ENCODE data around the gene ATXN7L1. TPM values are rescaled to one million over a fixed set of nuclear protein-coding genes. Genes with fewer than 3 reads are reported as not detected.

ATXN7L1 gene
- total RNA-seq, 1 donor from 2014 or later, result 16.2 TPM

DNA sequence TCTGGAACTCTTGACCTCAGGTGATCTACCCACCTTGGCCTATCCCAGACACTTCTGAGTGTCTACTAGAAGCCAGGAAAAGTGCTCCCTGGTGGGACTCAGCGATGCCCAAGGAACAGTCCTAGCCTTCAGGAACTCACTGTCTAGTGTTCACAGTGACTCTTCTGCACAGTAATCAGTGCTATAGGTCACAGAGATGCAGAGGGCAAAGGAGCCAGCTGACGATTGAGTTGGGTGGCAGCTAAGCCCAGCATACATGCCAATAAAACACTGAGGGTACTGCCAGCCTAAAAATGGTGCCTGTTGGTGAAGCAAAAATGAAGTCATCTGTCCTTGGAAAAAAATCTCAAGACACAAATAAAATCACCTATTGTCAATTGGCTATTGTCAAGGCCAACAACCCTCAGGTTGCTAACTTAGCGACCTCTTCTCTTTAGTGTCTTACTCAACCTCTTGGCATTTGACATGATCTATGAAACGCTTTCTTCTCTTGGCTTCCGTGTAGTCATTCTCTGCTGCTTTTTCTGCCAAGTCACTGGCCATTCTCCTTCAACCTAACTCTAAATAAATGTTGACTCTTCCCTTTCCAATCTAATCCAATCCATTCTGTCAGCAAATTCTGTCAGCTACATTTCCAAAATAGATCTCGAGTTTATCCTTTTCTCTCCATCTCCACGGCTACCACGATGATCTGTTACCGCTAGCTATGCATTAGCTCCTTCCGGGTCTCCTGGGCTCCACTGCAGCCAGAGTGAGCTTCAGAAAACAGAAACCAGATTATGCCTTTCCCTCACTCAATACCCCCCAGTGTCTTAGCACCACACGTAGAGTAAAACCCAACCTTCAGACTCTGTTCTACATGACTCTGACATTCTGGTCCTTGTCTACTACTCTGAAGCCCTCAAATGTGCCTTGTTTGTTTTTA is 99.2 kb downstream of the ATXN7L1 start:
- no peak overlapping the region for H3K27ac ChIP-seq

DNA sequence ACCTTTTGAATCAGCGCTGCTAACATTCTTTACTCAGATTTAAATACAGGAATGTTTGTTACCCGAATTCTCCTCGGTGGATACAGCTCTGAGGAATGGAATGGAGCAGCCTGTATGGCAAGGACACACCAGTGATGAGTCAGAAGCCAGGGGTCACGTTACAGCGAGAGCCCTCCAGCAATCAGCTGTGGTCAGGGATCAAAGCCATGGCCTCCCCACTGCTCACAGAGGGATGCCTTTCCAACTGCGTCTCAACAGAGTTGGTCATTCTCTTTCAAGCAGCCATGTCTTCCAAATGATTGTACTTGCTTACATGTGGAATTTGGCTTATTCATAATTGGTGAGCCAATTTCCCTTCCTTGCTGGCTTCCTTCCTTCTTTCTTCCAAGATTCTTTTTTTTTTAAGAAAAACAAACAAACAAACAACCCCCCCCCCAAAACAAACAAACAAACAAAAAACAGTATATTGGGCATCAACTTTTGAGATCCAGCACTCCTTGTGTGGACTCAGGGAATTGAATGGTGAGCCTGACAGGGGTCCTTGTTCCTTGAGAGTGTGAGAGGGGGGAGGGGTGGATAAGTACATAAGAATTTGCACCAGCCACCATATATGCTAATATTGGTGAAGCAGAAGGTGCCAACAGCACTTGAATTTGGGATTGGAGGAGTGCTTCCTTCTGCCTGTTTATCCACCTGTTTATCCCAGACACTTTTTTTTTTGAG is 100.2 kb downstream of the ATXN7L1 start:
- H3K9me3 ChIP-seq, result no peaks in the 10 kb centered on the region
- H3K27ac ChIP-seq, result peak overlapping the region; percentile 34
- H3K36me3 ChIP-seq, result no peaks in the 10 kb centered on the region
- DNase-seq (ENCODE audit: extremely low spot score in 2 of 2), result no peak
- intact Hi-C loops (cut with DNase I), result no loop called here
- H3K27me3 ChIP-seq, result no peaks in the 10 kb centered on the region
- no peak overlapping the region for H3K4me3 ChIP-seq
- peaks cover 8% of the 10 kb centered on the region for H3K4me1 ChIP-seq
- TF ChIP-seq POLR2AphosphoS5 (IDR thresholded peaks at IDR 0.05; ENCODE audit: insufficient read depth in 1 of 2, low read depth in 1 of 2), result peak in 1 of 2 donors; percentile 27
- TF ChIP-seq, protein P1, sequence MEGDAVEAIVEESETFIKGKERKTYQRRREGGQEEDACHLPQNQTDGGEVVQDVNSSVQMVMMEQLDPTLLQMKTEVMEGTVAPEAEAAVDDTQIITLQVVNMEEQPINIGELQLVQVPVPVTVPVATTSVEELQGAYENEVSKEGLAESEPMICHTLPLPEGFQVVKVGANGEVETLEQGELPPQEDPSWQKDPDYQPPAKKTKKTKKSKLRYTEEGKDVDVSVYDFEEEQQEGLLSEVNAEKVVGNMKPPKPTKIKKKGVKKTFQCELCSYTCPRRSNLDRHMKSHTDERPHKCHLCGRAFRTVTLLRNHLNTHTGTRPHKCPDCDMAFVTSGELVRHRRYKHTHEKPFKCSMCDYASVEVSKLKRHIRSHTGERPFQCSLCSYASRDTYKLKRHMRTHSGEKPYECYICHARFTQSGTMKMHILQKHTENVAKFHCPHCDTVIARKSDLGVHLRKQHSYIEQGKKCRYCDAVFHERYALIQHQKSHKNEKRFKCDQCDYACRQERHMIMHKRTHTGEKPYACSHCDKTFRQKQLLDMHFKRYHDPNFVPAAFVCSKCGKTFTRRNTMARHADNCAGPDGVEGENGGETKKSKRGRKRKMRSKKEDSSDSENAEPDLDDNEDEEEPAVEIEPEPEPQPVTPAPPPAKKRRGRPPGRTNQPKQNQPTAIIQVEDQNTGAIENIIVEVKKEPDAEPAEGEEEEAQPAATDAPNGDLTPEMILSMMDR (IDR thresholded peaks at IDR 0.05), result no peak

More for the DNA sequence above, 99.2 kb downstream of the ATXN7L1 start:
- Histone ChIP-seq H3K9me3 (no peaks in the 10 kb centered on the region), H3K4me1 (peaks cover 9% of the 10 kb centered on the region), H3K4me3 (no peak overlapping the region), H3K27me3 (no peaks in the 10 kb centered on the region), H3K36me3 (no peaks in the 10 kb centered on the region)
- intact Hi-C loops (cut with DNase I), result no loop called here
- no peak for DNase-seq (ENCODE audit: extremely low spot score in 2 of 2)
- no peak for TF ChIP-seq POLR2A (IDR thresholded peaks at IDR 0.05)
- TF ChIP-seq, protein P1 (IDR thresholded peaks at IDR 0.05), result no peak
- no peak for TF ChIP-seq POLR2AphosphoS5 (IDR thresholded peaks at IDR 0.05; ENCODE audit: insufficient read depth in 1 of 2, low read depth in 1 of 2)

DNA sequence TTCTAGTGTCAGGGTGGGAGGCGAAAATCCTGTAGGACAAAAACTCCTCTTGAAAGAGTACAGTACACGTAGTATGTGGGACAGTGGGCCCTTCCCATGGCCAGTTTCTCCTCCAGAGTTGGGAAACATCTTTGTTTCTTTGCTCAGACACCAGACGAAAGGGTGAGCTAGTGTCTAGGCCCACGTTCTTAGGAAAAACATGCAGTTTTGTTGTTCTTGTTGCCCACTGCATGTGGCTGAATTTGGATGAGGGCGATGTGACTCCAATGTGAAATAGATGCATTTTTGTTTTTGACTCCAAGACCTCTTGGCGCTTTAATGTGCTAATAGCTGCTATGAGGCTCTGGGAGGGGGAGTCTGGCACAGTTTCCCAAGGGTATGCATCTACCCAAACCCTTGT is 100.8 kb downstream of the ATXN7L1 start:
- TF ChIP-seq POLR2A (IDR thresholded peaks at IDR 0.05) (no peak), POLR2AphosphoS5 (IDR thresholded peaks at IDR 0.05; ENCODE audit: insufficient read depth in 1 of 2, low read depth in 1 of 2) (no peak)
- TF ChIP-seq, protein P1 (IDR thresholded peaks at IDR 0.05), result no peak
- Histone ChIP-seq H3K27ac (peak overlapping the region; percentile 34), H3K4me1 (peaks cover 9% of the 10 kb centered on the region), H3K36me3 (no peaks in the 10 kb centered on the region), H3K4me3 (no peak overlapping the region), H3K9me3 (no peaks in the 10 kb centered on the region), H3K27me3 (no peaks in the 10 kb centered on the region)
- no peak for DNase-seq (ENCODE audit: extremely low spot score in 2 of 2)
- intact Hi-C loops (cut with DNase I), result no loop called here

DNA sequence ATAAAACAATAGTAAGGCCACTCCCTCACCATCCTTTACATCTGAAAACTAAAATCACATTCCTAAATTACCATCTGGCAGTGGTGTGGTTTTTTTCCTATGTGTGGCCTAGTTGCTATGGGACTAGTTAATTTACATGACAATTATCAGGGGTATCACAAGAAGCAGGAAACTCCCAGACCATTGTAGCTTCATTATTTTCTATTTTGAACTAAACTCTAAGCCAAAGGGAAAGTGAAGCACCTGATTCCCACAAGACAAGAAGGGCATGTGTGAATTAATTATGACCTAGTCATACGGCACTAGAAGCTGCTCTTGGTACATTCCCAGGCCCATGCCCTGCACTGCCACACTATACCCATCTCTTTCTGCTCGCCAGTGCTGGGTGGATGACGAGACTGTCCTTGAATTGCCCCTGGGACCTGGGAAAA is 103.4 kb downstream of the ATXN7L1 start:
- DNase-seq (ENCODE audit: extremely low spot score in 2 of 2), result no peak
- H3K4me3 ChIP-seq, result no peak overlapping the region
- no peak for TF ChIP-seq POLR2AphosphoS5 (IDR thresholded peaks at IDR 0.05; ENCODE audit: insufficient read depth in 1 of 2, low read depth in 1 of 2)
- TF ChIP-seq POLR2A (IDR thresholded peaks at IDR 0.05), result no peak
- TF ChIP-seq, protein P1 (IDR thresholded peaks at IDR 0.05), result no peak
- H3K9me3 ChIP-seq, result no peaks in the 10 kb centered on the region
- no peaks in the 10 kb centered on the region for H3K27me3 ChIP-seq
- H3K27ac ChIP-seq, result no peak overlapping the region
- H3K36me3 ChIP-seq, result no peaks in the 10 kb centered on the region
- intact Hi-C loops (cut with DNase I), result no loop called here
- H3K4me1 ChIP-seq, result peaks cover 21% of the 10 kb centered on the region
